ENCODE data around the gene INHA. TPM values are rescaled to one million over a fixed set of nuclear protein-coding genes. Genes with fewer than 3 reads are reported as not detected.
A peak's percentile ranks its signal among the peaks of the same experiment; 100 is the strongest.

Gene INHA
- polyA plus RNA-seq, 1 of the 3 experiments (the other 2 are of a cell fraction) = 1.2 TPM

GRCh38 chr2:219542931-219543595 is 29.0 kb upstream of the INHA start:
- peak; percentile 71 for DNase-seq
- Histone ChIP-seq H3K4me2 (peak overlapping the region; percentile 97), H3K27ac (ENCODE audit: low read depth in 2 of 2, low read length in 1 of 2) (peak overlapping the region; percentile 62 to 77), H4K20me1 (ENCODE audit: insufficient read depth) (peaks cover 20% of the 10 kb centered on the region), H3K9ac (peak overlapping the region; percentile 75), H3K4me3 (ENCODE audit: low read depth in 2 of 2, low read length in 1 of 2) (peak overlapping the region; percentile 62 to 86), H3F3A (replicated peaks; ENCODE audit: insufficient read depth) (peaks cover 6% of the 10 kb centered on the region), H3K9me2 (no peaks in the 10 kb centered on the region), H3K79me2 (ENCODE audit: insufficient read depth) (peaks cover 13% of the 10 kb centered on the region), H3K27me3 (ENCODE audit: insufficient read depth) (no peaks in the 10 kb centered on the region), H3K9me3 (no peaks in the 10 kb centered on the region), H2AFZ (ENCODE audit: low read depth) (peak overlapping the region; percentile 78), H3K4me1 (ENCODE audit: control insufficient read depth in 1 of 2, insufficient read depth in 2 of 2, low read depth in 1 of 2, low read length in 1 of 2) (peaks cover 7 to 32% of the 10 kb centered on the region in 2 experiments; a peak in 2 of 4 replicates), H3K36me3 (replicated peaks in 1 of 2; ENCODE audit: control insufficient read depth in 1 of 2, insufficient read depth in 2 of 2, low read length in 1 of 2) (peaks cover 9 to 30% of the 10 kb centered on the region in 2 experiments)
- ChIA-PET CTCF (interaction anchor here (0.6 to 62.1 kb wide), 22 partner anchors 15 to 265 kb away, joined by 3 to 2824 read pairs (median 9); partner anchors contain the start of genes ASIC4, GMPPA and STK11IP), POLR2A (interaction anchor here (1.0 to 1.9 kb wide), 6 partner anchors 10 to 55 kb away, joined by 3 to 14 read pairs (median 9); partner anchors contain the start of genes GMPPA, INHA, OBSL1 and STK11IP)
- WGBS (ENCODE audit: low lambda C conversion rate) = 0% methylated on average over 19 of the region's 66 CpGs
- TF ChIP-seq MAX (IDR thresholded peaks at IDR 0.05; ENCODE audit: low read depth) (peak; percentile 16; the same call in 1 of the 2 replicates), GABPA (IDR thresholded peaks at IDR 0.05; ENCODE audit: low read depth) (peak; percentile 71), USF2 (IDR thresholded peaks at IDR 0.05; ENCODE audit: borderline replicate concordance, low read depth, low read length) (no peak), YY1 (IDR thresholded peaks at IDR 0.05; ENCODE audit: low read depth) (0 out of 2 replicates have a peak, but pooled peaks have one; percentile 16)

DNA sequence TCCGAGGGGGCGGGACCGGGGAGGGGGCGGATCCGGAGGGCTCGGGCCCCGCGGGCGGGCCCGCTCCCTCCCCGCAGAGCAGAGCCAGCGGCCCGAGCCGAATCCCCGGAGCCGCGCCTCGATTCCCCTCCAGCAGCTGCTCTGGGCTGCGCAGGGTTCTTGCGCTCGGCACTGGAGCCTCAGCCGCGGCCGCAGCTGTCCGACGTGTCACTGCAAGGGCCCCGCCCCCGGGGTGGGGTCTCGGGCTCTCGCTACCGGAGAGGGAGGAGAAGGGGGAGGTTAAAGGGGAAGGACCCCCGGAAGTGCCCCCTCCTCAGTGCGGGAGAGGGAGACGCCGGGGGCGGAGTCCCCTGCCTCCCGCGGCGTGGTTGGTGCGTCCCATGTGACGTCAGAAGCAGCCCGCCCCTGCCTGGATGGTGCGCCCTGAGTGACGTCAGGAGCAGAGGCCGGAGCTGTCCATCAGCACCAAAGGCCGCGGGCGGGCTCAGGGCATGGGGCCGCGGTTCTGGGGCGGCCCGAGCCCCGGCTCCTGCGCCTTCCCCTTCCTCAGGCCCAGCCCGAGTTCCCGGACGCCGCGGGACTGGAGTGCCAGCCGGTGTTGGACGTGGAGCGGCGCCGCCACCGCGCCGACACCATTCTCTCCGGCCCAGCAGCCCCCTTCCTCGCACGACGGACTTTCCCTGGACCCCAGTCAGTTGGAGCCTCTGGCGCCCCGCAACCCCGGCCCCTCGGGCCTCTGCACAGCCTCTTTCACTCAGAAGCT is 28.3 kb upstream of the INHA start, which contains the start of the genes CHPF and TMEM198:
Gene CHPF (minus strand): TSS at position 214 of the 763 bp plus-strand sequence. CDS start 271 bp downstream, outside the sequence.
Gene TMEM198 (plus strand): TSS at position 433 of the 763 bp plus-strand sequence. CDS start 700 bp downstream, outside the sequence.
- no peaks in the 10 kb centered on the region for H3K9me3 ChIP-seq
- peak within 1 kb of the TSS; percentile 75 for H3K9ac ChIP-seq
- H4K20me1 ChIP-seq (ENCODE audit: insufficient read depth) = peaks cover 20% of the 10 kb centered on the region
- peak within 1 kb of the TSS; percentile 62 to 86 for H3K4me3 ChIP-seq (ENCODE audit: low read depth in 2 of 2, low read length in 1 of 2)
- WGBS (ENCODE audit: low lambda C conversion rate) = 2% methylated on average over 34 of the region's 75 CpGs
- peaks cover 9 to 29% of the 10 kb centered on the region in 2 experiments for H3K36me3 ChIP-seq (replicated peaks in 1 of 2; ENCODE audit: control insufficient read depth in 1 of 2, insufficient read depth in 2 of 2, low read length in 1 of 2)
- peak within 1 kb of the TSS; percentile 92 for H2AFZ ChIP-seq (ENCODE audit: low read depth)
- no peaks in the 10 kb centered on the region for H3K9me2 ChIP-seq
- peak within 1 kb of the TSS; percentile 73 to 77 for H3K27ac ChIP-seq (ENCODE audit: low read depth in 2 of 2, low read length in 1 of 2)
- peaks cover 6% of the 10 kb centered on the region for H3F3A ChIP-seq (replicated peaks; ENCODE audit: insufficient read depth)
- peaks cover 7 to 30% of the 10 kb centered on the region in 2 experiments; a peak in 2 of 4 replicates for H3K4me1 ChIP-seq (ENCODE audit: control insufficient read depth in 1 of 2, insufficient read depth in 2 of 2, low read depth in 1 of 2, low read length in 1 of 2)
- peak; percentile 100 for DNase-seq
- peaks cover 13% of the 10 kb centered on the region for H3K79me2 ChIP-seq (ENCODE audit: insufficient read depth)
- peak within 1 kb of the TSS; percentile 97 for H3K4me2 ChIP-seq
- POLR2A ChIA-PET = interaction anchor here (1.0 to 1.9 kb wide), 6 partner anchors 9 to 54 kb away, joined by 3 to 14 read pairs (median 9); partner anchors contain the start of genes GMPPA, INHA, OBSL1 and STK11IP
- H3K27me3 ChIP-seq (ENCODE audit: insufficient read depth) = no peaks in the 10 kb centered on the region
- CTCF ChIA-PET = interaction anchor here (0.6 to 62.1 kb wide), 15 partner anchors 9 to 266 kb away, joined by 3 to 2824 read pairs (median 7); partner anchors contain the start of genes ASIC4, GMPPA and STK11IP
- TF ChIP-seq SIN3A (IDR thresholded peaks at IDR 0.05; ENCODE audit: borderline replicate concordance, low read depth, low read length) (peak; percentile 65; the same call in 1 of the 2 replicates), PBX3 (IDR thresholded peaks at IDR 0.05) (peak; percentile 79), RCOR1 (IDR thresholded peaks at IDR 0.05; ENCODE audit: low read length) (peak; percentile 63; the same call in 1 of the 2 replicates), NRF1 (IDR thresholded peaks at IDR 0.05; ENCODE audit: low read depth, low read length) (peak; percentile 67), IRF3 (IDR thresholded peaks at IDR 0.05; ENCODE audit: low read depth, low read length) (0 out of 2 replicates have a peak, but pooled peaks have one; percentile 19), MXI1 (IDR thresholded peaks at IDR 0.05; ENCODE audit: low read depth, low read length) (peak; percentile 81), POLR2AphosphoS5 (IDR thresholded peaks at IDR 0.05; ENCODE audit: low read depth, low read length) (peak; percentile 63; the same call in 1 of the 2 replicates), RXRA (IDR thresholded peaks at IDR 0.05; ENCODE audit: borderline replicate concordance, low read depth) (no peak), RFX5 (IDR thresholded peaks at IDR 0.05; ENCODE audit: low read length) (peak; percentile 74), TEAD4 (IDR thresholded peaks at IDR 0.05; ENCODE audit: borderline replicate concordance, insufficient read depth) (no peak), REST (IDR thresholded peaks at IDR 0.05; ENCODE audit: low read depth, low read length) (peak; percentile 98), ELF1 (IDR thresholded peaks at IDR 0.05) (peak; percentile 49; the same call in 1 of the 2 replicates)
